Measurements from ENCODE around the gene ATP2B3.

- TF ChIP-seq EZH2phosphoT487 (conservative IDR thresholded peaks at IDR 0.05; ENCODE audit: low read length) (no peak), CTCF (IDR thresholded peaks at IDR 0.05; ENCODE audit: insufficient read depth, low read length, poor library complexity, severe bottlenecking) (no peak)
These were observed 110.7 kb downstream of the ATP2B3 start for GRCh38 chrX:153628129-153628528.

All from SU-DHL-6 (cell line).